ENCODE data around the gene C1orf226. TPM values are rescaled to one million over a fixed set of nuclear protein-coding genes. Genes with fewer than 3 reads are reported as not detected.

The C1orf226 gene
- polyA plus RNA-seq, 10 donors = 0.57 to 1.7 (median 1.0) TPM

GRCh38 chr1:162384116-162384515 lies 2.6 kb downstream of the C1orf226 start:
- DNase-seq = no peak

- no peak for DNase-seq
Observed at GRCh38 chr1:162384601-162385279, 3.2 kb downstream of the C1orf226 start.

- no peak for DNase-seq
Observed at GRCh38 chr1:162385280-162385623, 3.7 kb downstream of the C1orf226 start.

GRCh38 chr1:162385702-162386101 lies 4.2 kb downstream of the C1orf226 start:
- no peak for DNase-seq

- DNase-seq = no peak
Observed at GRCh38 chr1:162386292-162387225, 5.0 kb downstream of the C1orf226 start.

- peak in 1 of 3 donors; percentile 26 for DNase-seq
Observed at GRCh38 chr1:162387226-162388082, 5.9 kb downstream of the C1orf226 start.

- no peak for DNase-seq
Observed at GRCh38 chr1:162388083-162388594, 6.6 kb downstream of the C1orf226 start.

- DNase-seq = no peak
Observed at GRCh38 chr1:162388615-162389014, 7.1 kb downstream of the C1orf226 start.

- peak in 1 of 3 donors; percentile 23 for DNase-seq
Observed at GRCh38 chr1:162389021-162389818, 7.7 kb downstream of the C1orf226 start.

- DNase-seq = peak in 1 of 3 donors; percentile 32
Observed at GRCh38 chr1:162389971-162390370, 8.4 kb downstream of the C1orf226 start.

GRCh38 chr1:162390396-162391185 lies 9.1 kb downstream of the C1orf226 start:
- DNase-seq = no peak

- peak; percentile 20 to 58 (median 22) for DNase-seq
Observed at GRCh38 chr1:162391790-162392563, 10.4 kb downstream of the C1orf226 start.

GRCh38 chr1:162396201-162396906 lies 14.8 kb downstream of the C1orf226 start:
- no peak for DNase-seq

GRCh38 chr1:162397039-162397448 lies 15.5 kb downstream of the C1orf226 start:
- no peak for DNase-seq

GRCh38 chr1:162397943-162398560 lies 16.5 kb downstream of the C1orf226 start:
- no peak for DNase-seq

GRCh38 chr1:162398999-162399580 lies 17.6 kb downstream of the C1orf226 start:
- no peak for DNase-seq

GRCh38 chr1:162400790-162401355 lies 19.3 kb downstream of the C1orf226 start:
- no peak for DNase-seq

All from muscle of back (tissue), 11 donors.